HepG2 (cell line): ENCODE results near the gene LATS1. TPM values are rescaled to one million over a fixed set of nuclear protein-coding genes. Genes with fewer than 3 reads are reported as not detected.

ENCODE experiments used
- ATAC-seq: fragments of 200-7000 bp; cut with Tn5 transposase; 3 replicates; pipeline ENCODE4 v1.9.1; 2020; ENCODE audit warnings: mild to moderate bottlenecking, moderate library complexity
- BruUV-seq: library from RNA; stranded (reverse); fragments of 400-500 nt; replicated peaks from 2 replicates; lab custom pipeline; 2021; lab: Mats Ljungman, UMichigan
- CTCF ChIA-PET: fragments of 300-600 bp; formaldehyde crosslinking; extraction: SDS; loops from one replicate; lab custom pipeline; 2021; ENCODE audit warnings: low total read pairs, inconsistent platforms, low intra/inter-chr PET ratio; lab: Yijun Ruan, JAX
- POLR2A ChIA-PET: fragments of 350-600 bp; sonication (Branson Sonifier 250); formaldehyde crosslinking; loops from one replicate; lab custom pipeline; 2020; ENCODE audit warnings: antibody characterized with exemption, inconsistent platforms; lab: Yijun Ruan, JAX
- DNase-seq: peaks from one replicate; pipeline ENCODE4 v3.0.0-alpha.2; 2015; ENCODE audit warnings: low spot score
- FAIRE-seq: peaks from 3 replicates; lab custom pipeline; 2011; peaks lifted over from hg19 to GRCh38; lab: Jason Lieb, UNC
- H2AFZ ChIP-seq: one replicate; pipeline ENCODE4 v1.6.1; 2011; ENCODE audit warnings: low read length, inconsistent platforms
- H3K27ac ChIP-seq: fragments of 300-600 bp; 3 replicates; pipeline ENCODE4 v1.8.0; 2011; ENCODE audit warnings: mixed run types, mild to moderate bottlenecking, mixed read lengths, low read length, inconsistent platforms; ENCODE audit not compliant: insufficient read depth; ENCODE audit errors: extremely low read length
- H3K27me3 ChIP-seq, 2 experiments: fragments of 200-600 bp in 1 of 2; 2 replicates in 1 of 2; 3 replicates in 1 of 2; pipeline versions ENCODE4 v1.6.0 to v1.8.0; 2011; ENCODE audit warnings: low read length in 2 of 2, mild to moderate bottlenecking in 2 of 2, moderate library complexity in 2 of 2, inconsistent platforms in 1 of 2; ENCODE audit not compliant: insufficient read depth in 2 of 2, control insufficient read depth in 1 of 2
- H3K36me3 ChIP-seq, 2 experiments: fragments of 200-600 bp in 1 of 2; replicated peaks in 1 of 2; 2 replicates in 1 of 2; 3 replicates in 1 of 2; pipeline versions ENCODE4 v1.5.1 to v1.8.0; 2011; ENCODE audit warnings: low read length in 2 of 2, inconsistent platforms in 1 of 2; ENCODE audit not compliant: insufficient read depth in 2 of 2, control insufficient read depth in 1 of 2
- H3K4me1 ChIP-seq: 2 replicates; pipeline ENCODE4 v1.5.1; 2012; ENCODE audit warnings: low read length, inconsistent platforms; ENCODE audit not compliant: insufficient read depth
- H3K4me2 ChIP-seq: 2 replicates; pipeline ENCODE4 v1.6.0; 2011; ENCODE audit warnings: low read depth, low read length, inconsistent platforms
- H3K4me3 ChIP-seq, 3 experiments: fragments of 200-600 bp in 1 of 3; sonication (generic), shearing (Covaris generic) in 1 of 3; replicated peaks in 1 of 3; 2 replicates each; pipeline ENCODE4 v1.5.1; 2011 to 2016; ENCODE audit warnings: low read length in 3 of 3, inconsistent platforms in 2 of 3, low read depth in 2 of 3, mild to moderate bottlenecking in 2 of 3, control low read depth in 1 of 3, mixed read lengths in 1 of 3; ENCODE audit not compliant: insufficient read depth in 1 of 3
- H3K79me2 ChIP-seq: one replicate; pipeline ENCODE4 v1.6.1; 2011; ENCODE audit warnings: low read length, inconsistent platforms; ENCODE audit not compliant: insufficient read depth
- H3K9ac ChIP-seq: 2 replicates; pipeline ENCODE4 v1.6.0; 2011; ENCODE audit warnings: mild to moderate bottlenecking, low read depth, low read length, inconsistent platforms; ENCODE audit not compliant: insufficient read depth
- H3K9me3 ChIP-seq: 2 replicates; pipeline ENCODE4 v1.5.1; 2012; ENCODE audit warnings: mild to moderate bottlenecking, low read length
- H4K20me1 ChIP-seq: 2 replicates; pipeline ENCODE4 v1.6.0; 2011; ENCODE audit warnings: inconsistent platforms, mild to moderate bottlenecking, low read length, moderate library complexity; ENCODE audit not compliant: insufficient read depth
- ATF6 ChIP-seq: sonication (generic); formaldehyde crosslinking; conservative IDR thresholded peaks from 2 replicates; pipeline ENCODE4 v1.4.0; 2020; ENCODE audit warnings: missing genetic modification reagents
- BRD4 ChIP-seq: sonication (generic); formaldehyde crosslinking; IDR thresholded peaks from 2 replicates; pipeline ENCODE4 v1.4.0; 2020; ENCODE audit warnings: missing genetic modification reagents
- DBP ChIP-seq: sonication (generic); formaldehyde crosslinking; IDR thresholded peaks from 2 replicates; pipeline ENCODE4 v1.4.0; 2020; ENCODE audit warnings: missing genetic modification reagents; ENCODE audit errors: not compliant biosample characterization
- DDIT3 ChIP-seq: sonication (generic); formaldehyde crosslinking; IDR thresholded peaks from 2 replicates; pipeline ENCODE4 v1.4.0; 2020; ENCODE audit warnings: mild to moderate bottlenecking, missing genetic modification reagents
- JDP2 ChIP-seq: sonication (generic); formaldehyde crosslinking; IDR thresholded peaks from 2 replicates; pipeline ENCODE4 v1.8.1; 2022; ENCODE audit warnings: missing genetic modification reagents, borderline replicate concordance
- KLF15 ChIP-seq: sonication (generic); formaldehyde crosslinking; IDR thresholded peaks from 2 replicates; pipeline ENCODE4 v1.8.1; 2023; ENCODE audit warnings: borderline replicate concordance, mild to moderate bottlenecking, inconsistent platforms, missing genetic modification reagents, mixed read lengths
- MBNL3 ChIP-seq: fragments of 250-450 bp; sonication (Bioruptor Pico); conservative IDR thresholded peaks from 2 replicates; pipeline ENCODE4 v1.8.0; 2022; ENCODE audit warnings: mild to moderate bottlenecking, inconsistent platforms
- MLLT10 ChIP-seq: sonication (generic); formaldehyde crosslinking; IDR thresholded peaks from 2 replicates; pipeline ENCODE4 v1.4.0; 2020; ENCODE audit warnings: missing genetic modification reagents
- REXO4 ChIP-seq: sonication (generic); formaldehyde crosslinking; IDR thresholded peaks from 2 replicates; pipeline ENCODE4 v1.8.0; 2022; ENCODE audit warnings: missing genetic modification reagents, mild to moderate bottlenecking, borderline replicate concordance
- RORA ChIP-seq: sonication (generic); formaldehyde crosslinking; IDR thresholded peaks from 2 replicates; pipeline ENCODE4 v1.5.0; 2020; ENCODE audit warnings: mild to moderate bottlenecking, missing genetic modification reagents, moderate library complexity
- SSRP1 ChIP-seq: IDR thresholded peaks from 2 replicates; pipeline ENCODE4 v1.6.1; 2016; ENCODE audit warnings: control low read depth
- ZBTB7A ChIP-seq: sonication (generic); formaldehyde crosslinking; IDR thresholded peaks from 2 replicates; pipeline ENCODE4 v1.8.0; 2022; ENCODE audit warnings: mild to moderate bottlenecking, missing genetic modification reagents
- ZFP1 ChIP-seq: IDR thresholded peaks from 2 replicates; pipeline ENCODE4 v1.6.1; 2016
- ZNF180 ChIP-seq: sonication (generic); formaldehyde crosslinking; IDR thresholded peaks from 2 replicates; pipeline ENCODE4 v1.4.0; 2020; ENCODE audit warnings: low read depth, missing genetic modification reagents, borderline replicate concordance
- ZNF33A ChIP-seq: sonication (generic); formaldehyde crosslinking; IDR thresholded peaks from 2 replicates; pipeline ENCODE4 v1.5.1; 2020; ENCODE audit warnings: missing genetic modification reagents, mild to moderate bottlenecking, moderate library complexity, borderline replicate concordance
- ZNF33B ChIP-seq: sonication (generic); formaldehyde crosslinking; IDR thresholded peaks from 2 replicates; pipeline ENCODE4 v1.5.1; 2020; ENCODE audit warnings: mild to moderate bottlenecking, missing genetic modification reagents
- WGBS: methylation state at CpG from one replicate; pipeline ENCODE4 v1.1.6; 2017; ENCODE audit warnings: low lambda C conversion rate; 5-methylcytosine and 5-hydroxymethylcytosine counted together
- in situ Hi-C: cut with HindIII; loops from 2 replicates; pipeline ENCODE4 v1.10.0; 2017; ENCODE audit warnings: low pct_unique_long_range_greater_than_20kb; ENCODE audit not compliant: extremely low pct_ligation_motif_present
- intact Hi-C: fragments of 100-400 bp; cut with micrococcal nuclease; formaldehyde crosslinking; loops from one replicate; pipeline ENCODE4 v1.10.0; 2022; ENCODE audit not compliant: unreplicated experiment
- polyA plus RNA-seq, 8 experiments: library from polyadenylated mRNA; depleted of rRNA in 3 of 8; stranded (reverse) in 7 of 8; unstranded in 1 of 8; fragments of >200 nt; fragmentation: Illumina TruSeq in 4 of 8; extraction: Trizol in 4 of 8; gene quantifications; 2 replicates each; pipeline versions ENCODE4 v1.2.1 to v1.2.3, GENCODE V29; 2011 to 2016; ENCODE audit warnings: low read depth in 4 of 8, missing spikeins in 1 of 8, mixed read lengths in 1 of 8; ENCODE audit not compliant: insufficient read depth in 1 of 8
- total RNA-seq, 5 experiments: library from RNA; depleted of rRNA; stranded (reverse); fragments of >200 nt; fragmentation: Illumina TruSeq; extraction: Trizol; gene quantifications; 2 replicates each; pipeline ENCODE4 v1.2.3, GENCODE V29; 2016; ENCODE audit warnings: low read depth in 1 of 5

Gene LATS1
- total and polyA plus RNA-seq, 2 of the 13 experiments (the other 11 are each of a cell fraction or from before 2014, with no cell fraction given), result 9.9 to 12.6 TPM

- POLR2A ChIA-PET, result no interaction called here
- no peak overlapping the region for H3K4me2 ChIP-seq
- DNase-seq, result no peak
- no peaks in the 10 kb centered on the region for H3K9me3 ChIP-seq
- BruUV-seq, result no TSS peak
- no peak for ATAC-seq
- intact Hi-C loops, result loop anchor here (5.0 kb wide), 1 partner anchor 152 kb away; the partner anchor contains the start of gene GINM1
- in situ Hi-C loops, result loop anchor here (10.0 kb wide), 1 partner anchor 155 kb away; the partner anchor contains the start of gene GINM1
- WGBS, result 95% methylated on average over 3 of the region's 3 CpGs
- no peak overlapping the region for H3K27ac ChIP-seq
- no peak overlapping the region for H3K4me3 ChIP-seq
- H3K9ac ChIP-seq, result no peak overlapping the region
- peaks cover 0 to 3% of the 10 kb centered on the region in 2 experiments; a peak in 1 of 5 replicates for H3K36me3 ChIP-seq
- peaks cover 18% of the 10 kb centered on the region for H4K20me1 ChIP-seq
- H2AFZ ChIP-seq, result no peak overlapping the region
- TF ChIP-seq RORA (CRISPR knock-in tag), result no peak
- TF ChIP-seq ZFP1 (CRISPR knock-in tag), result no peak
- no peak for TF ChIP-seq BRD4 (CRISPR knock-in tag)
- TF ChIP-seq ZNF180 (CRISPR knock-in tag), result no peak
- no peak for TF ChIP-seq MBNL3 (CRISPR knock-in tag)
- TF ChIP-seq JDP2 (CRISPR knock-in tag), result no peak
- TF ChIP-seq REXO4 (CRISPR knock-in tag), result no peak
- no peak for TF ChIP-seq ZNF33B (CRISPR knock-in tag)
- H3K27me3 ChIP-seq, result no peaks in the 10 kb centered on the region; a peak in 1 of 5 replicates
- CTCF ChIA-PET, result no interaction called here
- H3K4me1 ChIP-seq, result peaks cover 28% of the 10 kb centered on the region
- H3K79me2 ChIP-seq, result peaks cover 38% of the 10 kb centered on the region
- FAIRE-seq, result no peak
Observed at GRCh38 chr6:149719531-149719930, 1.6 kb upstream of the LATS1 start.

GRCh38 chr6:149717255-149717587 lies 680 bp downstream of the LATS1 start:
- in situ Hi-C loops (loop anchor here (10.0 kb wide), 1 partner anchor 152 kb away; the partner anchor contains the start of gene GINM1), intact Hi-C loops (loop anchor here (5.0 kb wide), 1 partner anchor 150 kb away; the partner anchor contains the start of gene GINM1)
- Histone ChIP-seq H3K4me3 (peak overlapping the region; percentile 79 to 97 (median 96)), H3K79me2 (peaks cover 59% of the 10 kb centered on the region), H3K9me3 (no peaks in the 10 kb centered on the region), H3K36me3 (peaks cover 0 to 4% of the 10 kb centered on the region in 2 experiments; a peak in 1 of 5 replicates), H2AFZ (no peak overlapping the region), H3K9ac (peak overlapping the region; percentile 100), H3K4me2 (peak overlapping the region; percentile 76), H4K20me1 (peaks cover 18% of the 10 kb centered on the region), H3K4me1 (peaks cover 23% of the 10 kb centered on the region), H3K27me3 (no peaks in the 10 kb centered on the region; a peak in 1 of 5 replicates), H3K27ac (peak overlapping the region; percentile 97)
- no TSS peak for BruUV-seq
- peak; percentile 11 for ATAC-seq
- no peak for DNase-seq
- POLR2A ChIA-PET, result interaction anchor here (0.7 to 3.7 kb wide), 19 partner anchors 8 to 208 kb away, joined by 3 to 77 read pairs (median 5); partner anchors contain the start of genes GINM1, KATNA1, NUP43 and PCMT1
- WGBS, result 0% methylated on average over 9 of the region's 9 CpGs
- no peak for FAIRE-seq
- TF ChIP-seq KLF15 (CRISPR knock-in tag) (0 out of 2 replicates have a peak, but pooled peaks have one; percentile 7), DBP (peak; percentile 7), MLLT10 (0 out of 2 replicates have a peak, but pooled peaks have one; percentile 22), ZNF33A (CRISPR knock-in tag) (no peak), SSRP1 (CRISPR knock-in tag) (0 out of 2 replicates have a peak, but pooled peaks have one; percentile 5), ZBTB7A (CRISPR knock-in tag) (no peak), DDIT3 (CRISPR knock-in tag) (no peak), ATF6 (CRISPR knock-in tag) (0 out of 2 replicates have a peak, but pooled peaks have one; percentile 35)
- CTCF ChIA-PET, result no interaction called here
